IPS DF 19.7 (cell line): ENCODE results near the gene NPR3.

ENCODE experiments used
- DNase-seq: peaks from one replicate; pipeline ENCODE4 v3.0.0-alpha.2; 2013; ENCODE audit warnings: low read depth, low spot score

Gene NPR3, protein sequence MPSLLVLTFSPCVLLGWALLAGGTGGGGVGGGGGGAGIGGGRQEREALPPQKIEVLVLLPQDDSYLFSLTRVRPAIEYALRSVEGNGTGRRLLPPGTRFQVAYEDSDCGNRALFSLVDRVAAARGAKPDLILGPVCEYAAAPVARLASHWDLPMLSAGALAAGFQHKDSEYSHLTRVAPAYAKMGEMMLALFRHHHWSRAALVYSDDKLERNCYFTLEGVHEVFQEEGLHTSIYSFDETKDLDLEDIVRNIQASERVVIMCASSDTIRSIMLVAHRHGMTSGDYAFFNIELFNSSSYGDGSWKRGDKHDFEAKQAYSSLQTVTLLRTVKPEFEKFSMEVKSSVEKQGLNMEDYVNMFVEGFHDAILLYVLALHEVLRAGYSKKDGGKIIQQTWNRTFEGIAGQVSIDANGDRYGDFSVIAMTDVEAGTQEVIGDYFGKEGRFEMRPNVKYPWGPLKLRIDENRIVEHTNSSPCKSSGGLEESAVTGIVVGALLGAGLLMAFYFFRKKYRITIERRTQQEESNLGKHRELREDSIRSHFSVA

DNA sequence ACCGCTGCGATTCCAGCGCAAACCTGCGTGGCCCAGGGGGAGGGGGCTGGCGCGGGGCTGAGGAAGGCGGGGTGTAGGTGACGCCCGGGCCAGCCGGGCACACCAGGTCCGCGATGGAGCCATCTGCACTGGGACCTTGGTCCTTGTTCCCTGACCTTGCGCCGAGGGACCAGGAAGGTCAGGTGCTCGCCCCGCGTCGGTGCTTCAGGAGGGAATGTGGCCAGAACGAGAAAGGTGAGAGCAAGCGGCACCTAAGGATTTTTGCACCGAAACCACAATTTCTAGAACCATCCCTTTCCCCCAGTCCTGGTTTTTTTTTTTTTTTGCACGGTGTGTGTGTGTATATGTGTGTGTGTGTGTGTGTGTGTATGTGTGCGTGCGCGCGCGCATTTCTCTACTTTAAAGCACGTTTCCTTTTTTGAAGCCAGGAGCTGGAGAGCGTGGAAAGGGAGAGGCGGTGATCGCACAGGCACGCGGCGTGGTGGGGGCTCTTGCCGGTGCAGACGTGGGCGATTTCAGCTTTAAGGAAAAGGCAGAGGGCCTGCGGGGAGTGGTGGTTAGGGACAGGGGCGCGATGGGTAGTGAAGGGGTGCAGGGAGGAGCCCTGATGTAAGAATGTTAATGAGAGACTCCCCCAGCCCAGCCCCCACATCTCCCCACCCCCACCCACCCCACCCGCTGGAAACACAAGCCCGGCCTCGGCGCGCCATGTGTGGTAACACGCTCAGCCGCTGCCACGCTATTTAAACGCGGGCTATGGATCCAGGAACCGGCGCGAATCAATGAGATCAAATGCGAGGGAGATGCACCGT, at the start of gene NPR3:
NPR3 (plus strand) TSS at position 772 of the 812 bp plus-strand sequence. CDS start 456 bp downstream, outside the sequence.
- no peak for DNase-seq

DNA sequence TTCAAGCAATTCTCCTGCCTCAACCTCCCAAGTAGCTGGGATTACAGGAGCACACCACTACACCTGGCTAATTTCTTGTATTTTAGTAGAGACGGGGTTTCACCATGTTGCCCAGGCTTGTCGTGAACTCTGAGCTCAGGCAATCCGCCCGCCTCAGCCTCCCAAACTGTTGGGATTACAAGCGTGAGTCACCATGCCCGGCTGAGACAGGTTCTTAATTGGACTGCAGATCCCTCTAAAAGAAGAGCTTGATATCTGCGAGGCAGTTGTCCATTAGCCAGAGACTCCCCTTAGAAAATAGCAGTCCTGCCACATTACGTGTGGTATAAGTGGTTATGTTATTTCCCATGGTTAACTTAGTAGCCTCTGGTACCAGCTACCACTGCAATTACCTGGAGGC, 46.6 kb upstream of the NPR3 start:
- DNase-seq: no peak

DNA sequence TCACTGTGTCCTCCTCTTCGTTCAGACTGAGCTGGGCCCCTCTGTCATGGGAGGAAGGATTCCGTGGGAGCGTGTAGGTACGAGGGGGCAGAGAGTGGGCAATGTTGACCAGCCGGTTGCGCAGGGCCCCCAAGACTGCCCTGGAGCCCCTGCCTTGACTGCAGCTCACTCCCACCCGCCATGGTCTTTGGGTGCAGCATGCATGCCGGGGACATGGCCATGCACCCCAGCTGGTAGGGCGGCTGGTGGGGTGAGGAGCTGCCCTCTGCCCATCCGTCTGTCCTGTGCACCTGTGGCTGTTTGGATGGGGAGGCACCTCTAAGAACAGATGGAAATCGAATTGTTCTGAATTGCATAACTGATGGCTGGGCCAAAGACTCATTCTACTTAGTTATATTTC, 42.6 kb upstream of the NPR3 start:
- no peak for DNase-seq

DNA sequence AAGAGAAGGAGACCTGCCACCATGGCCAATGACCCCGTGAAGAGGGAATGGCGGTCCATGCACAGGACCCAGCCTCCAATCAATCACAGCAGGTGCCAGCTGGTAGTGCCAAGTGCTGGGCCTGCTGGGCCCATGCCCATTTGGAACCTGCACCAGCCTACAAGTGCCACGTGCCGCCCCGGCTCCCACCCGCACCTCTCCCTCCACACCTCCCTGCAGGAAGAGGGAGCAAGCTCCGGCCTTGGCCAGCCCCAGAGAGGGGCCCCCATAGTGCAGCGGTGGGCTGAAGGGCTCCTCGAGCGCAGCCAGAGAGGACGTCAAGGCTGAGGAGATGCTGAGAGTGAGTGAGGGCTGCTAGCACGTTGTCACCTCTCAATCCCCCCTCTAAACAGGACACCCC, 37.8 kb upstream of the NPR3 start:
- DNase-seq: no peak

DNA sequence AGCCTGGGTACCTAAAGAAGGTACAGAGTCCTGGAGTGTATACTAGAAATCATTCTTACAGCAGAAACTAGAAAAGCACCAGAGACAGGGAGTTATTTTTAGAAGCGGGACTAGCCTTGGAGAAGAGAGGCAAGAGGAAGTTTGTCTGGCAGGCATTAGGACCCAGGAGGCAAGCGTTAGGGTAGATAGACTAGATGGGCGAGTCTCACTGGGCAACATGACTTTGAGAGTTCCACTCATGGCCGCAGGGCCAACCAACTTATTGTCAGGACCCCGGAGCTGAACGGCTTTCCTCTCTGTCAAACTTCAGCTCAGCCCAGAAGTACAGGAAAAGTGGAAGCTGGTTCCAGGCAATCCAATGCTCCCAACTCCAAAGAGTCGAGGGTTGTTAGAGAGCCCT, 34.1 kb upstream of the NPR3 start:
- no peak for DNase-seq

DNA sequence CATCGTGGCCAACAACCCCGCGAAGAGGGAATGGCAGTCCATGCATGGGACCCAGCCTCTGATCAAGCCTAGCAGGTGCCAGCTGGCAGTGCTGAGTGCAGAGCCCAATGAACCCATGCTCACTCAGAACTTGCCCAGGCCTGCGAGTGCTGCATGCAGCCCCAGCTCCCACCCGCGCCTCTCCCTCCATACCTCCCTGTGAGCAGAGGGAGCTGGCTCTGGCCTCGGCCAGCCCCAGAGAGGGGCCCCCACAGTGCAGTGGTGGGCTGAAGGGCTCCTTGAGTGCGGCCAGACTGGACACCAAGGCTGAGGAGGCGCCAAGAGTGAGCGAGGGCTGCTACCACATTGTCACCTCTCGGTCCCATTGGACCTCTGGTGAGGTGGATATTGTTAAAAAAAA, 32.6 kb upstream of the NPR3 start:
- DNase-seq: no peak

DNA sequence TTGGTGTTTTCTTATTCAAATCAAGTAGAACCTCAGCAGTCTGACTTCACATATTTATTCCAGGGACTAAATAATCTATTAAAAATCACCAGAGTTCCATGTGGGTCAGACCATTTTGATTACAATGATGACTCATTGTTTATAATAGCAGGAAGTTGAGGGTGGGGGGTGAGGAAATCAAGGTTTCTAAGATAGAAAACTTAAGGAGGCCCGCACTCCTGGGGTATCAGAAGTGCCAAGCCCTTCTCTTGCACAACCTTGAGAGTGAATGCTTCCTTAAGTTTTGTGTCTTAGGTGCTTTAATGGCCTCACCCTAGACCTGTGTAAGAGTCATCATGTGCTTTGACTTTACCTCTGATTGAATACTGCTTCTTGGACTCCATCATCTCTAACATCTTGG, 31.9 kb upstream of the NPR3 start:
- no peak for DNase-seq

DNA sequence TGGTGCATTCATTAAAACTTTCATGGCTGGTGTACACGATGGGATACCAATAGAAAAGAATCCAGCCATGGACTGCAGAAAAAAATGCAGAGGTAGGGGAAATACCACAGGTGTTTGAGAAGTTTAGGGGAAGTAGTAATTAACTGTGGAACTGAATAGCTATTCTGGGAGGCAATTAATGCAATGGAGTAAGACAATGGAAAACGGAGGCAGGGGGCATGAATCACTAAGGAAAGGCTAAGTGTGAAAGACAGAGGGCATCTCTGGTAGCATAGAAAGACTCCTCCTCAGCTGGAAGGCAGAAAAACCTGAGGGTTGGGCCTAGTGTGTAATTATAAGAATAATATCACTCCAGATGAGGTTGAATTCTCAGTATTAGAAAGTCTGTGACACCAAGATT, 30.9 kb upstream of the NPR3 start:
- no peak for DNase-seq

DNA sequence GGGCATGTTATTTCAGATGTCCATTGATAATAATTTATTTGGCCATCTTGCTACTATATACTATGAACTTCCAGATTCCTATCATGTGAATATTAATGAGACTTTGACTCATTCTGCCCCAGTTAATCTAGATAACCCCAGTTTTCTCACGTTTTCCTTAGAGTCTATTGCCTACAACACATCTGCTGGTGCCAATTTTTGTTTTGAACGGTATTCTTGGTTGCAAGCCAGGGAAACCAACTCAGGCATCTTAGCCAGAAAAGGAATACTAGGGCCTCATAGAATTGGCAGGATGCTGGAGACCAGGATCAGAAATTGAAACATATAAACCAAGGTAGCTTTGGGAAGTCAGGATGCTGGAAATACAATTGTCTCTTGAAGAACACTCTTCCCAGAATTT, 28.0 kb upstream of the NPR3 start:
- DNase-seq: no peak

DNA sequence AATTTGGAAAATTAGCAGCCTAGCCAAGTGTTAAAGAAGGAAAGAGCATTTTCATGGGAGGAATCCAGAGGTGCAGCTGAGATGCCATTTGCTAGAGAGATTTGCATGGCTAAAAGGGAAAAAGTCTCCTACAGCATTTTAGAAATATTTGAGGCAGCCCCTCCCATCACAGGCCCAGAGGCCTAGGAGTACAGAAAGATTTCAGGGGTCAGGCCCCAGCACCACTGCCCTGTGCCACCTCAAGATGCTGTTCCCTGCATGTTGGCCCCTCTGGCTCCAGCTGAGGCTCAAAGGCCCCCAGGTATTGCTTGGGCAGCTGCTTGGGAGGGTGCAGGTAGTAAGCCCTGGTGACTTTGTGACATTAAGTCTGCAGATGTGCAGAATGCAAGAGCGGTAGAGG, 26.9 kb upstream of the NPR3 start:
- no peak for DNase-seq

DNA sequence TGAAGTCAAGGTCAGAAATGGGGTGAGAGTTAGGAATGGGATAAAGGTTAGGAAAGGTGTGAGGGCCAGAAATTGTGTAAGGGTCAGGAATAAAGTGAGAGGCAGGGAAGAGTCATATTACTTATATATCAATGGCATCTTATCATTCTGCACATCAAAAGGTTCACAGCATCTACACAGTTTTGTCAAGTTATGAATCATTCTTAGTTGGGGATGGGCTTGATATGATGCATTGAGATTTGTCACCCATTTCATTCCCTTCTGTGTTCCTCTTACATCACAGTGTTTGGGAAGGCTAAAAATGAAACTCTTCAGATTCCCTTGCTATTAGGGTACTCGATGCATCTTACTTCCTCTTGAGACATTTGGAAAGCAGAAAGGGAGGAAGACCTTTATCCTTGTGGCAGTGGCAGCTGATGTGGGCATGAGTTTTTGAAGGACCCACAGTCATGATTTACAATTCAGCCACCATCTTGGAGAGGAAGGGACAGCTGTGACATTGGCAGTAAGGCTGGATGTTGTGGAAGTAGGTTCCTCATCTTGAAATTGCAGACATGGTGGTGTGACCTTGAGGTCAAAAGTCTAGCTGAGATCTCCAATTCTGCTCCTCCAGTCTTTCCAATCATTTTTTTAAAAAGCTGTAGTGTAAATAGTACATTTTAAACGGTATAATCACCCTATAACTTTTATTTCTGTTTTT, 24.2 kb upstream of the NPR3 start:
- DNase-seq: no peak

DNA sequence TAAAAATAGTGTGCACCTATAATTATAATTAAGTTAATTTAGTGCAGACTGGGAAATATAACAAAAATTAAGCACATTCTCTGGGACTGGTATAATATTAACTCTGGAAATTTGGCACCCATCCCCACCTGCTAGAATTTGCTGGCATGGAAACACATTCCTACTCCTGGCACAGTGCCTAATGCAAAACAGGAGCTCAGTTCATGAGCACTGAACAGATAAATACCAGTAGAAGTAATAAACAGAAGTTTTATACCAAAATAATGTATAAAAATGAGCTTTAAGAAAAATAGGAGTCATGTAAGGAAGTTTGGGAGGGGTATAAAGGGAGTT, 23.7 kb upstream of the NPR3 start:
- no peak for DNase-seq

DNA sequence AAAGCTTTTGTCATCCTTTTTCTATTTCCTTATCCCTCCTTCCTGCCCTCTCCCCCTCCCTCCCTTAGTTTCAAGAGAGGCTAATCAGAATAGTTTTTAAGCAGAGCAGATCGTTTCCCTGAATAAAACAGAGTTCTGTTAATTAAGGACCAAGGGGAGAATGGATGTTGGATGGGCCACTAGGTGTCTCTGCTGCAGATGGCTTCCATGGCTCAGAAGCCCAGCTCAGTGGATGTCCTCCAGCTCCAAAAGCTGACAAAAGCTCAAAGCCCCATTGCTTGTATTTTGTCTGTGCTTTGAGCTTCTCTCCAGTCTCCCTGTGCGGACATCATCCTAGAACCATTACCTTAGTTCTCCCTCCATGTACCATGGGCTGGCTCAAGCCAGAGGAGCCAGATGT, 21.0 kb upstream of the NPR3 start:
- no peak for DNase-seq

DNA sequence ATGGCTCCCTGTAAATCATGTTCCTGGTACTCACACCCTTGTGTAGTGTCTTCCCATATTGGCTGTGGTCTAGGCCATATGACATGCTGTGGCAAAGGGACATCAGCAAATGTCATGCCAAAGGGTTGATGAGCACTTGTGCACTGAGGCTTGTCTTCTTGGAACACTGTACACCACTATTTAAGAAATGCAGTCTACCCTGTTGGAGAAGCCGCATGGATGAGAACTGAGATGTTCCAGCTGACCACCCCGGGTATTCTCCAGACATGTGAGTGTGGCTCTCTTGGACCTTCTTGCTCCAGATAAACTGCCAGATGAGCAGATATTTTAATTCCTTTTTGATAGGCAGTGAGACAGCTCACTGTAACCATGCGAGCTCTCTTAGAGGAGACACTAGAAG, 20.5 kb upstream of the NPR3 start:
- no peak for DNase-seq

DNA sequence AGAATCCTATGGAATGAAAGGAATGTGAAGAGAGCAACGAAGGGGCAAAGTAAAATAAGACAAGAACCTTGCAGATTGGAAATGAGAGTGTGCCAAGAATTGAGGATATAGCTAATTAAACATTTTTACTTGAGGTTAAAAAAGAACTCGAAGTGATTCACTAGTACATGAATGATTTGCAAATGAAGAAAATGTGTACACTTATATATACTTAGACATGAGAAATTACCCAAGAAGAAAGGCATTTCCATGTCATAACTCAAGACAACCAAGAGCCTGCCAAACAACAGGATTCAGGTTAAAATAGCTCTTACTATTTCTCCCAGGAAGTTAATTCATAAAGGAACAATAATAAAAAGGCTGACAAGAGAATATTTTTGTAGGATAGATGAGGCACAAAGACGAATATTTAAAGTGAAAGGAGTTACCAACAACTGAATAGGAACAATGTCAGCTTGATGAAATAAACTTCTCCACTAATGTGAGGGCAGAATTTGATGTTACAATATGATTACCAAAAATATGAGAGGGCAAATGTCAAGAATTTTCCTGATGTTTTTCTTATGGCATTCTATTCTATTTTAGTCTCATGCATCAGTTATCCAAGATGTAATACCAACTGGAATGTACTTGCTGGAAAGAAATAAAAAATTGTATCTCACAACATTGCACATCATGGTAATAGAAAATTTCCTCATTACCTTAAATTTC, 18.9 kb upstream of the NPR3 start:
- DNase-seq: no peak

DNA sequence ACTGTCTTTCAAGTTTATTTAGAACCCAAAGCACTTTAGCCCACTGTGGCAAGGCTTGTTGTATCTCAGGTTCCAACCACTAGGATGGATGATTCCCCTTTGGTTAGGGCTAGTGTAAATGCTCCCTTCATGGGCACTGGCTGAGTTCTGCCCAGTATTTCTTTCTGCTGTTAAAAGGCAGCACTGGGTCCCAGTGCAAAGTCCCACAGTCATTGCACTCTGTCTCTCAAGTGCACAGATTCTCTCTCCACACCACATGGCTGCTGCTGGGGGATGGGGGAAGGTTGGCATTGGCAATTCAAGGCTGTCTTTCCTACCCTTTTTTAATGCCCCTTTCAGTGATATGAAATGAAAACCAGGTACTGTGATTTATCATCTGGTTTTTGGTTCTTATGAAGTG, 7.2 kb upstream of the NPR3 start:
- no peak for DNase-seq

DNA sequence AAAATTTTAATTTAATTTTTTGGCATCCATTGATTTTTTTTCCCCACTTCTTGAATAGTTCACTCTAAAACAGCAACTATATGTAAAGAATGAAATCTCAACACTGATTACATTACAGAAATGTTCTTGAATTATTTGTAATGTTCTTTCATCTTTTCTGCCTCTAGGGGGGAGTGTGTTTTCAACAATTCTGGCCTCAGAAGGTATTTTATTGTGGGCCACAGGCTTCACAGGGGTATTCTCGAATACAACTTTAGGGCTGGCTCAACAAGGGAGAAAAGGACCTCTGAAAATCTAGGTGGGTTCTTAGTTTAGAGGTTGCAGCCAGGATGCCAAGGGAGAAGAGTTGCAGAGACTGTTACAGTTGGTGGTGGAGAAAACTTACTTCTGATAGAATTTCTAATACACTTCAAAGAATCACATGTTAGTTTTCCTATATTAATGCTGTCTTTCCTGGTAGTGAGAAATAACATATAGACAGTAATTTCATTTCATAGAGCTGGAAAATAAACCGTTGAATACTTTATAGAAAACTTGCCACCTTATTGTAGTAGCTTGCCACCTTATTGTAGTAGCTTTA, 3.6 kb upstream of the NPR3 start:
- DNase-seq: no peak

DNA sequence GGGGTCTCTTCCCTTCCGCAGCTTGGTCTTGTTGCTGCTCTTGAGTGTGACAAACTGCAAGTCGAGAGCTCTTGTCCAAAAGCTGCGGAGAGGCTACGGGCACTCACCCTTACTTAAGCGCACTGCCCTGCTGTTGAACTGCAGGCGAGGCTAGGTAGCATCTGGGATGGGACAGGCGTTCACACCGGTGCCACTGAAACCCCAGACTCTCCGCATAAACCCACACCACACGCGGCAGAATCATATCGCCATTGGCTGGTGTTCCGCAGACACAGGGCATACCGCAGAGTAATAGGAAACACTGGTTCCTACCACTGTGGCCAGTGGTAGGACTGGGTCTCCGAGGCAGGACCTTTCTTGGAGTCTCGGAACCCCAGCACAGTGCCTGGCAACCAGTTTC, 2.2 kb upstream of the NPR3 start:
- no peak for DNase-seq

DNA sequence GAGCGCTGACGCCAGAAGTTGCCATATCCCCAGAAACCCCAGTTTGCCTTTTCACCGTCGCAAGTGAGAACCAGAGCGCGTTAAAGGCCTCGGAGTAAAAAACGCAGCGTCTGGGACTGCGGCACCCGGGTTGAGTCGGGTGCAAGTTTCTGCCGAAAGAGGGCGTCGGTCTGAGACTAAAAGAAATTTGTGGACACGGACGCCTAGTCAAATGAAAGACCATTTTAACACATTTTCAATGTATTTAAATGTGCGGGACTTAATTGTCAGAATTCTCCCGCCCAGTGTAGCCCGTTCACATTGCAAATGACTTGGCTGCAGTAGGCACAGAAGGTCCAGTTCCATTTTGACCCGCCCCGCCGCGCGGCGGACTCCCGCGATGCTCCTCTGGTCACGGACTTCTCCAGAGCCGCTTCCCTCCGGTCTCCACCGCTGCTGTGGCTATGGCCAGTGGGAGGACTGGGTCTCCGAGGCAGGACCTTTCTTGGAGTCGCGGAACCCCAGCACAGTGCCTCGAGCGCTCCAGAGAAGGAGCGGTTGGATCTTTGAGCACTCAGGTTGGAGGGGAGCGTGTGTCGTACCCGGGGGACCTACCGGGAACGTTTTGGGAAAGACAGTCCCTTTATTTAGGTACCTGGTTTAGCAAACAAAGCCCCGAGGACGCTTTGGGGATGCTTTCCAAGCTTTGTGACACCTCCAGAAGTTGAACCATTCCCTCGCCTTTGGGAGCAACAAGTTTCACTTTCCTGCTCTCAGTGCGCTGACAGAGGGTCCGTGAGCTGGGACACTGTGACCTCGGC, 1.2 kb upstream of the NPR3 start:
- DNase-seq: no peak

DNA sequence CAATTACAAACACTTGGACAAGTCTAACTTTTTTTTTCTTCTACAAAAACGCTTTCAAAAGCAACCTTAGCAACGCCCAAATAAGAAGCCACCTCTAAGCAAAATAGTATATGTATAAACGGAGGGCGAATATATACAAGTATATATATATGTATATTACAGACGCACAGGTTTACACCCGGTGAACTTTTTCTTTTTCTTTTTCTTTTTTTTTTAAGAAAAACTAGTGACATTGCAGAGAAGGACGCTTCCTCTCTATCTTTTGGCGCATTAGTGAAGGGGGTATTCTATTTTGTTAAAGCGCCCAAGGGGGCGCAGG, 200 bp downstream of the NPR3 start:
- no peak for DNase-seq
